K562 (cell line): ENCODE data around the gene NBEA. TPM values are rescaled to one million over a fixed set of nuclear protein-coding genes. Genes with fewer than 3 reads are reported as not detected.

Source experiments
- ATAC-seq: fragments of 200-7000 bp; cut with Tn5 transposase; 3 replicates; pipeline ENCODE4 v1.9.1; 2020; ENCODE audit warnings: moderate library complexity
- BruUV-seq: library from RNA; stranded (reverse); fragments of 400-500 nt; replicated peaks from 2 replicates; lab custom pipeline; 2021; lab: Mats Ljungman, UMichigan
- CTCF ChIA-PET: fragments of 300-600 bp; formaldehyde crosslinking; extraction: SDS; loops from one replicate; lab custom pipeline; 2021; ENCODE audit warnings: low intra/inter-chr PET ratio; lab: Yijun Ruan, JAX
- POLR2A ChIA-PET: fragments of 300-600, 350-650 bp; sonication (Branson Sonifier 250); formaldehyde crosslinking; extraction: SDS; loops from one replicate; lab custom pipeline; 2021; ENCODE audit warnings: antibody characterized with exemption, inconsistent platforms; lab: Yijun Ruan, JAX
- DNase-seq, 4 experiments: peaks; one replicate each; pipeline versions ENCODE4 v3.0.0 to v3.0.0-alpha.2; 2011 to 2018; ENCODE audit warnings: low spot score in 3 of 4, mixed read lengths in 3 of 4; ENCODE audit errors: extremely low read depth in 1 of 4
- FAIRE-seq: peaks from 2 replicates; lab custom pipeline; 2011; peaks lifted over from hg19 to GRCh38; lab: Jason Lieb, UNC
- H2AFZ ChIP-seq: 2 replicates; pipeline ENCODE4 v1.6.0; 2011; ENCODE audit warnings: low read depth, low read length, control low read depth, inconsistent platforms
- H3K27ac ChIP-seq: fragments of 200-600 bp; 3 replicates; pipeline ENCODE4 v1.8.0; 2011; ENCODE audit warnings: low read depth, mild to moderate bottlenecking, control low read depth, inconsistent platforms, low read length, moderate library complexity, mixed read lengths; ENCODE audit errors: extremely low read depth
- H3K27me3 ChIP-seq, 2 experiments: fragments of 300-600 bp in 1 of 2; 2 replicates in 1 of 2; 3 replicates in 1 of 2; pipeline versions ENCODE4 v1.6.0 to v1.8.0; 2011; ENCODE audit warnings: inconsistent platforms in 2 of 2, low read length in 2 of 2, mild to moderate bottlenecking in 1 of 2, mixed read lengths in 1 of 2, moderate library complexity in 1 of 2; ENCODE audit not compliant: control insufficient read depth in 2 of 2, insufficient read depth in 2 of 2
- H3K36me3 ChIP-seq: fragments of 300-600 bp; 3 replicates; pipeline ENCODE4 v1.8.0; 2011; ENCODE audit warnings: mild to moderate bottlenecking, low read length, inconsistent platforms; ENCODE audit not compliant: control insufficient read depth, insufficient read depth
- H3K4me1 ChIP-seq, 2 experiments: fragments of 200-600 bp in 1 of 2; replicated peaks in 1 of 2; 2 replicates in 1 of 2; 3 replicates in 1 of 2; pipeline versions ENCODE4 v1.5.1 to v1.8.0; 2011; ENCODE audit warnings: inconsistent platforms in 2 of 2, low read length in 2 of 2, mild to moderate bottlenecking in 1 of 2, mixed read lengths in 1 of 2, moderate library complexity in 1 of 2; ENCODE audit not compliant: control insufficient read depth in 2 of 2, insufficient read depth in 2 of 2
- H3K4me2 ChIP-seq: 2 replicates; pipeline ENCODE4 v1.6.1; 2011; ENCODE audit warnings: low read length, control low read depth, inconsistent platforms, mixed read lengths; ENCODE audit not compliant: insufficient read depth
- H3K4me3 ChIP-seq: fragments of 200-600 bp; sonication (generic), shearing (Covaris generic); 2 replicates; pipeline ENCODE4 v1.5.1; 2016; ENCODE audit warnings: control low read depth, inconsistent platforms
- H3K79me2 ChIP-seq: fragments of 200-600 bp; 3 replicates; pipeline ENCODE4 v1.8.0; 2011; ENCODE audit warnings: low read length, inconsistent platforms; ENCODE audit not compliant: control insufficient read depth, insufficient read depth
- H3K9ac ChIP-seq, 2 experiments: 2 replicates each; pipeline versions ENCODE4 v1.6.0 to v1.6.1; 2011; ENCODE audit warnings: low read depth in 2 of 2, low read length in 2 of 2, control low read depth in 1 of 2, inconsistent platforms in 1 of 2, mild to moderate bottlenecking in 1 of 2, mixed read lengths in 1 of 2; ENCODE audit not compliant: insufficient read depth in 1 of 2
- H3K9me1 ChIP-seq: one replicate; pipeline ENCODE4 v1.6.0; 2011; ENCODE audit warnings: inconsistent platforms, mild to moderate bottlenecking, low read length, moderate library complexity; ENCODE audit not compliant: control insufficient read depth, insufficient read depth
- H3K9me3 ChIP-seq: replicated peaks from 2 replicates; pipeline ENCODE4 v1.5.1; 2011; ENCODE audit warnings: low read depth, low read length, inconsistent platforms; ENCODE audit not compliant: control insufficient read depth, insufficient read depth
- H4K20me1 ChIP-seq: replicated peaks from 2 replicates; pipeline ENCODE4 v1.6.1; 2011; ENCODE audit warnings: low read length, inconsistent platforms, mixed read lengths; ENCODE audit not compliant: control insufficient read depth, insufficient read depth
- CAMTA2 ChIP-seq: fragments of 250-450 bp; sonication (Bioruptor Pico); conservative IDR thresholded peaks from 2 replicates; pipeline ENCODE4 v1.5.1; 2022
- CREBBP ChIP-seq: IDR thresholded peaks from one replicate; pipeline ENCODE4 v1.6.1; 2012; ENCODE audit warnings: low read depth, mild to moderate bottlenecking, control low read depth, inconsistent platforms, low read length
- DDX20 ChIP-seq: fragments of 450-650 bp; IDR thresholded peaks from 2 replicates; pipeline ENCODE4 v1.6.1; 2016; ENCODE audit warnings: missing genetic modification characterization, low read depth, mild to moderate bottlenecking, missing compliant biosample characterization, moderate library complexity
- ILK ChIP-seq: fragments of 450-650 bp; IDR thresholded peaks from 2 replicates; pipeline ENCODE4 v1.6.1; 2016; ENCODE audit warnings: missing genetic modification characterization, low read depth, mild to moderate bottlenecking, missing compliant biosample characterization, moderate library complexity, borderline replicate concordance
- IRF9 ChIP-seq: fragments of 450-650 bp; IDR thresholded peaks from 2 replicates; pipeline ENCODE4 v1.6.1; 2016; ENCODE audit warnings: missing biosample characterization, missing genetic modification characterization
- NR0B1 ChIP-seq: fragments of 450-650 bp; IDR thresholded peaks from one replicate; pipeline ENCODE4 v1.6.1; 2018; ENCODE audit warnings: mild to moderate bottlenecking, moderate library complexity; ENCODE audit not compliant: partially characterized antibody
- NR4A1 ChIP-seq, 2 experiments: fragments of 250-450 bp in 1 of 2; fragments of 450-650 bp in 1 of 2; sonication (Bioruptor Pico) in 1 of 2; IDR thresholded peaks; 2 replicates each; pipeline versions ENCODE4 v1.4.0 to v1.6.1; 2016 to 2020; ENCODE audit warnings: mild to moderate bottlenecking in 2 of 2, missing compliant biosample characterization in 1 of 2, missing genetic modification characterization in 1 of 2, moderate library complexity in 1 of 2
- RBM39 ChIP-seq: fragments of 200-400 bp; formaldehyde crosslinking; optimal IDR thresholded peaks from 2 replicates; pipeline ENCODE3; 2018; ENCODE audit warnings: low read depth, low read length
- ZNF174 ChIP-seq: fragments of 250-450 bp; sonication (Bioruptor Pico); IDR thresholded peaks from 2 replicates; pipeline ENCODE4 v1.4.0; 2020; ENCODE audit warnings: mild to moderate bottlenecking
- WGBS: fragments of 100-300 bp; shearing (Covaris generic); methylation state at CpG from one replicate; pipeline ENCODE4 v1.1.6; 2016; ENCODE audit warnings: low coverage, mixed read lengths; ENCODE audit not compliant: insufficient coverage; ENCODE audit errors: missing lambda C conversion rate; 5-methylcytosine and 5-hydroxymethylcytosine counted together
- in situ Hi-C: fragments of 300-500 bp; cut with MboI; formaldehyde crosslinking; loops from 4 replicates; pipeline ENCODE4 v1.15.0; 2018; ENCODE audit warnings: inconsistent platforms, mixed read lengths
- intact Hi-C: fragments of 100-400 bp; cut with micrococcal nuclease; formaldehyde crosslinking; loops from 2 replicates; pipeline ENCODE4 v1.14.2; 2022
- polyA plus RNA-seq, 8 experiments: library from polyadenylated mRNA; depleted of rRNA in 4 of 8; stranded (reverse) in 5 of 8; unstranded in 3 of 8; fragments of >200 nt; fragmentation: Nextera tagmentation in 2 of 8; fragmentation: Illumina TruSeq in 1 of 8; extraction: Ambion mirVana in 2 of 8; extraction: Trizol in 1 of 8; gene quantifications; 2 replicates each; pipeline versions ENCODE4 v1.2.1 to v1.2.3, GENCODE V29; 2011 to 2014; ENCODE audit warnings: inconsistent platforms in 1 of 8, missing spikeins in 1 of 8
- total RNA-seq, 7 experiments: library from RNA; depleted of rRNA in 6 of 7; stranded (reverse); fragments of >200 nt in 6 of 7; fragmentation: Illumina TruSeq in 2 of 7; extraction: Trizol in 2 of 7; gene quantifications; 2 replicates each; pipeline versions ENCODE4 v1.2.1 to v1.2.3, GENCODE V29; 2011 to 2021; ENCODE audit warnings: low replicate concordance in 1 of 7
- TF ChIP-seq, protein P1 (sequence below): fragments of 450-650 bp; formaldehyde crosslinking; IDR thresholded peaks from 2 replicates; pipeline ENCODE4 v1.4.0; 2022; ENCODE audit warnings: mild to moderate bottlenecking, moderate library complexity
- TF ChIP-seq, protein P2 (sequence below): fragments of 250-450 bp; sonication (Bioruptor Pico); IDR thresholded peaks from 2 replicates; pipeline ENCODE4 v1.5.0; 2021

The NBEA gene
- total and polyA plus RNA-seq, 9 of the 15 experiments (the other 6 are each of a cell fraction or from before 2014, with no cell fraction given), result 0.03 to 0.94 (median 0.05) TPM; not detected in 2

GRCh38 chr13:35252536-35253205 lies 310.6 kb downstream of the NBEA start (continued):
- TF ChIP-seq NR4A1 (CRISPR knock-in tag; IDR thresholded peaks at IDR 0.05) (no peak), NR4A1 (tag; IDR thresholded peaks at IDR 0.05) (no peak)

- H4K20me1 ChIP-seq, result no peaks in the 10 kb centered on the region
- POLR2A ChIA-PET, result interaction anchor here (1.0 kb wide), 1 partner anchor 30 kb away, joined by 4 read pairs; no protein-coding TSS in a partner anchor
- intact Hi-C loops (no loop called here), in situ Hi-C loops (no loop called here)
- no peak for ATAC-seq
- H2AFZ ChIP-seq, result no peak overlapping the region
- H3K27me3 ChIP-seq, result no peaks in the 10 kb centered on the region
- H3K4me3 ChIP-seq, result no peak overlapping the region
- H3K9ac ChIP-seq, result no peak overlapping the region
- DNase-seq, result no peak
- H3K4me2 ChIP-seq, result no peak overlapping the region
- BruUV-seq, result no TSS peak
- TF ChIP-seq, protein P1, sequence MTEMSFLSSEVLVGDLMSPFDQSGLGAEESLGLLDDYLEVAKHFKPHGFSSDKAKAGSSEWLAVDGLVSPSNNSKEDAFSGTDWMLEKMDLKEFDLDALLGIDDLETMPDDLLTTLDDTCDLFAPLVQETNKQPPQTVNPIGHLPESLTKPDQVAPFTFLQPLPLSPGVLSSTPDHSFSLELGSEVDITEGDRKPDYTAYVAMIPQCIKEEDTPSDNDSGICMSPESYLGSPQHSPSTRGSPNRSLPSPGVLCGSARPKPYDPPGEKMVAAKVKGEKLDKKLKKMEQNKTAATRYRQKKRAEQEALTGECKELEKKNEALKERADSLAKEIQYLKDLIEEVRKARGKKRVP (CRISPR knock-in tag), result no peak
- TF ChIP-seq, protein P2, sequence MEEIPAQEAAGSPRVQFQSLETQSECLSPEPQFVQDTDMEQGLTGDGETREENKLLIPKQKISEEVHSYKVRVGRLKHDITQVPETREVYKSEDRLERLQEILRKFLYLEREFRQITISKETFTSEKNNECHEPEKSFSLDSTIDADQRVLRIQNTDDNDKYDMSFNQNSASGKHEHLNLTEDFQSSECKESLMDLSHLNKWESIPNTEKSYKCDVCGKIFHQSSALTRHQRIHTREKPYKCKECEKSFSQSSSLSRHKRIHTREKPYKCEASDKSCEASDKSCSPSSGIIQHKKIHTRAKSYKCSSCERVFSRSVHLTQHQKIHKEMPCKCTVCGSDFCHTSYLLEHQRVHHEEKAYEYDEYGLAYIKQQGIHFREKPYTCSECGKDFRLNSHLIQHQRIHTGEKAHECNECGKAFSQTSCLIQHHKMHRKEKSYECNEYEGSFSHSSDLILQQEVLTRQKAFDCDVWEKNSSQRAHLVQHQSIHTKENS (CRISPR knock-in tag), result no peak
- no peak for TF ChIP-seq NR0B1
- TF ChIP-seq CAMTA2 (CRISPR knock-in tag), result no peak
- TF ChIP-seq DDX20 (tag), result no peak
- no peak for TF ChIP-seq CREBBP
- TF ChIP-seq RBM39, result no peak
- no peak for TF ChIP-seq ZNF174 (CRISPR knock-in tag)
- TF ChIP-seq ILK, result no peak
- TF ChIP-seq IRF9 (tag), result no peak
- TF ChIP-seq, all 486 proteins: peak for 0
- 0% methylated on average over 3 of the region's 8 CpGs for WGBS
- Histone ChIP-seq H3K9me3 (no peaks in the 10 kb centered on the region), H3K79me2 (no peaks in the 10 kb centered on the region), H3K36me3 (no peaks in the 10 kb centered on the region), H3K27ac (no peak overlapping the region), H3K9me1 (no peaks in the 10 kb centered on the region), H3K4me1 (no peaks in the 10 kb centered on the region)
- no peak for FAIRE-seq
- CTCF ChIA-PET, result no interaction called here
Observed at GRCh38 chr13:35255241-35255640, 313.2 kb downstream of the NBEA start.
